Mesenteric fat pad (tissue), 1 donor: ENCODE results near the gene GABRR2. TPM values are rescaled to one million over a fixed set of nuclear protein-coding genes. Genes with fewer than 3 reads are reported as not detected.

ENCODE experiments used
- DNase-seq: peaks from one replicate; pipeline ENCODE4 v3.0.0-alpha.2; 2020; ENCODE audit warnings: low spot score
- long read RNA-seq: library from polyadenylated mRNA; unstranded; transcript quantifications from one replicate; pipeline ENCODE4 v2.0.0, GENCODE V29; 2020
- total RNA-seq: library from RNA; stranded (reverse); fragmentation: NEBNext Ultra II Directional; extraction: Animal tissue kit (Norgen Biotek cat#: 25700); gene quantifications from one replicate; pipeline ENCODE4 v1.2.1, GENCODE V29; 2021
- donor health status: DM: yes; HTN: yes; CAD: no.

The GABRR2 gene
- total RNA-seq = 2.2 TPM
- long read RNA-seq = 0 reads

GRCh38 chr6:89315249-89315885, at the start of gene GABRR2:
GABRR2 (minus strand) TSS chr6:89315299; CDS start chr6:89315165, 134 bp downstream.
- DNase-seq = no peak

GRCh38 chr6:89364586-89364985, 49.5 kb upstream of the GABRR2 start:
- DNase-seq = no peak

GRCh38 chr6:89361171-89361570, 46.1 kb upstream of the GABRR2 start:
- DNase-seq = no peak

GRCh38 chr6:89360415-89360999, 45.4 kb upstream of the GABRR2 start:
- no peak for DNase-seq

DNA sequence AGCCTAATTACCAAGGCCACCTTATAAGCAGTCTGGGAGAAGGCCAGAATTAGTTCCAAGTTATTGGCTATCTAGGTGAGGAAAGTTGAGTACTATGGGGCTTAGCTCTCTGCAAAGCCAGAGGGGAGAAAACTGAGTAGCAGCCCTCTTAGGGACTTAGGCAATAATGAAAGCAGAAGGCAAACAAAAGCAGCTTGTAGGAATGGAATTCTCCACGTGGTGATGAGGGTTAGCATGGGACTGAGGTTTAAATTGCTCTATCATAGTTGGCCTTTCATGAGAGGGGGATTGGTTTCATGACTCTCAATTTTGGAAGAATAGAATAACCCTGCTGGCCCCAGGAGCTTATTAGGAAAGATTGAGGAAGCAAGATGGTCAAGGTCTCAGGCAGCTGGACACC, 44.5 kb upstream of the GABRR2 start:
- DNase-seq = no peak

DNA sequence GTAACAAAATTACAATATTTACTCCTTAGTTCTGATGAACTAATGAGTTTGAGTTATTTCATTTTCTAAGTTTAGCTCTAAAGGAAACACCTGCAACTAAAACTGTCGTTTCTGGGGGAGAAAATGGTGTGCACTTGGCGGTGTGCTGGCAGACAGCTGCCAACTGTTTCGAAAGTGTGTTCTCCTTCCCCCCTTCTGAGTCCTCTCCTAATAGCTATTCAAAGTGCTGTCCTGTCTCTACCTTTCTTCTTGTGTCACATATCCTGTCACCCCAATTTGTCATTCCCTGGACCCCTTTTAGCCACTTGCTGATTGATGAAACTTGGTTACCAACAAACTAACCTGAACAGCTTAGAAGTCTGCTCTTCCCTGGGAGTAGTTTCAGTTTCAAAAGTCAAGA, 42.3 kb upstream of the GABRR2 start:
- DNase-seq = no peak

DNA sequence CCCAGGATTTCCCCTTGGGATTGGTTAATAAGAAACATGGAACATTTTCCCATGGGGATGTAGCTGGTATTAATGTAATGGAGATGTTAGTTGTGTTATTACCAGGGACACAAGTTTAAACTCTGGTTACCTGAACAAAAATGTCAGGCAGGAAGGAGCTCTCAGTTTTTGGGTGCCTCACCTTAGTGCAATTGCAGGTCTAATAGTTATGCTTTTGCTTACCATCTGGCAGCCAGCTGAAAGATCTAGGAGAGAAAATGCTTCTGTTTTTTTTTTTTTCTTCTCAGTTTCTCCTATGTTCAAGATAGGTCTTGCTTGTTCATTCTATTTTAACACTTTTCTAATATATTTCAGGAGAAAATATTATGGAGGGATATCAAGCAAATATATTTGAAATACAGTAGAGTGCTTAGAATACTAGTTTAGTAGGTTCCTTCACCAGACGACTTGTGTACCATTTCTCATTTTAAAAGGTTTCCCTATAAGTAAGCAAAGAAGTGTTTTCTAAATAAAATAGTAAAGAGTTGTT, 41.6 kb upstream of the GABRR2 start:
- DNase-seq = no peak

DNA sequence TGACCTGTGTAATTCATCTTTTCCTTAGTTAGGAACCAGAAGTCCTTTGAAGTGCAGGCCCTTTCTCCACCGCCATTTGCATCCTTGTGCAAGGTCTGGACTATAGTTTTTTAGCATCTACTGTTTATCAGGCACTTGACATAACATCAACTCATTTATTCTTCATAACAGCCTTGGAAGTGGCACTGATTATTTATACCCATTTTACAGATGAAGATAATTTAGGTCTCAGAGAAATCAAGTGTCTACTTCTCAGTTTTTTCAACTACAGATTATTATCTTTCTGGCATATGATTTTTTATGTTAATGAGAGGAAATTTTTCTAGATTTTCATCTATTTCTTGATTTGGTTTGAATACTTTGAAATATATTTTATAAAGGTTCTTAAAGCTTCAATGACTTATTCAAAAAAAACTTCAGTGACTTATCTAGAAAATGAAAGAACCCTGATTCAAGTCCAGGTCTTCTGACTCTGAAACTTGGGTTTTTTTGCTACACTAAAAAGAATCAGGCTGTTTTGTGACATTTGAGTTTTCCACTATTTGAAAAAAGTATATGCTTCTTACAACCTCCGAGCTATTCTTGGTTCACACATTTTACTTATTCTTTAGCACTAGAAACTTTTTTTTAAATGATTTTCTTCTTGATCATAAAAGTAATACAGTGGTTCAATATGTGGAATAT, 40.6 kb upstream of the GABRR2 start:
- no peak for DNase-seq

DNA sequence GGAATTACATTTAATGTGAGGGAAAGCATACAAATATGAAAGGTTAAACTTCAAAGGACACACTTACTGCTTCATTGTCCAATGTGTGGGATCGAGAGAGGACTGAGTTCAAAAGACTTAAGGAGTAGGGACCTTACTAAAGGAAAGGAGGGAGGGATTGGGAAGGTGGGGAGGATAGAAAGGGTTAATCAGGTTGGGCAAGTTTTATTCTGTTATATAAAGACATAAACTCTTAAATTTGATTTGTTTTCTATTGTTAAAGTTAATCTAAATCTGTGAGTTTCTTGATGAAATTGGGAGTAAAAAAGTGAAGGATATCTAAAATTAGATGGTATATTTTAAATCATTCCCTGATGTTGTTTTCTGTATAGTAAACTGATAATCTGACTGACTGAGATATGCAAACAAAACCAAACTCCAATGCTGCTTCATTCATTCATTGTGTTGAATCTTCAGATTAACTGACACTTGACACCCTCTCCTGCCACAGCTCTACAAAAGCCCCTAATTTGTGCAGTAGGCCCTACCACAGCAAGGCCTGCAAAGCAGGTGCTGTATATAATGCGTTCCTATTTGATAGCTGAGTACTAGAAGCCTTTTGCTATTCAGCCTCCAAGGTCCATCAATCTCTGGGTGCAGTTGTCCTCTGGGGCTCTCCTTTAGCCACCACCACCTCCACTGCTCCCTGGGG, 38.7 kb upstream of the GABRR2 start:
- no peak for DNase-seq

DNA sequence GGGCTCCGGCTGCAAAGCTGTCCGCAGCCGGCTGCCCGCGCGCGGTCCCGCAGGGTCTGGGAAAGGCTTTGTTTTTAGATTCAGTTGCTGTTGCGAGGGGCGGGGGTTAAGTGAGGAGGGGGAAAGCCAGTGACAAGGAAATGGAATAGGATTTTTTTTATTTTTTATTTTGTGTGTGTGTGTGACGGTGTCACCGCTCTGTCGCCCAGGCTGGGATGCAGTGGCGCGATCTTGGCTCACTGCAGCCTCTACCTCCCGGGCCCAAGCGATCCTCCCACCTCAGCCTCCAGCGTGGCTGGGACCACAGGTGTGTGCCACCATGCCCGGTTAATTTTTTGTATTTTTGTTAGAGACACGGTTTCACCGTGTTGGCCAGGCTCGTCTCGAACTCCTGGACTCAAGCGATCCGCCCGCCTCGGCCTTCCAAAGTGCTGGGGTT, 38.0 kb upstream of the GABRR2 start:
- DNase-seq = no peak

- peak; percentile 99 for DNase-seq
Measured at GRCh38 chr6:89352278-89353117, 37.4 kb upstream of the GABRR2 start, which contains the start of gene UBE2J1. UBE2J1 (minus strand) TSS chr6:89352722; CDS start chr6:89352569, 153 bp downstream.

- DNase-seq = no peak
Measured at GRCh38 chr6:89351671-89352277, 36.7 kb upstream of the GABRR2 start.

DNA sequence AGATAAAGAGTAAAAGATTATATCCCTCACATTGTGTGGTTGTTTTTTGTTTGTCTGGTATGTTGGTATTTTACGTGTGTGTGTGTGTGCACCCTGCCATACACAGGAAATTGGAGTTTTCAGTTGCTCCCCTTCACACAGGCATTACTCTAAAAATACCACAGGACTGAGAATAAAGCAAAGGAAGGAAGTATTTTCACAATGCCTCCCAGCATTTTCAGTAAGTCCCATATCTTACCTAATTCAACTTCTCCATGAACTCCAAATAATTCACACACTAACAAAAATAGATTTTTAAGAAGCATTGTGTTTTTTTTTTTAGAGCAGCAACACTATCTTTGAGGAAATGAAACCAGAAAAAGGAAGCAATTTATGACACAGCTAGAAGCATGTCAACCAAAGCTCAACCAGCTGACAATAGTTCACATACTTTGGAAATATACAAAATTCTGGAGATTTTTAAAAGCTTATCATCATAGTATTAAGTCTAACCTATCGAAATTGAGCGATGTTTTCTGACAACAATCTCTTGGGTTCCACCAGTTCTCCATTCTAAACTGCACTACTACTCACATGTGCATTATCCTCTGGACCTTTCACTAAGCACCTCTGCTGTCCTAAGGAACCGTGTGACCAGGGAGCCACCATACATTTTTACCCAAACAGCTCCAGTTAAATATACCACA, 35.3 kb upstream of the GABRR2 start:
- DNase-seq = no peak

GRCh38 chr6:89348372-89348771, 33.3 kb upstream of the GABRR2 start:
- DNase-seq = no peak

DNA sequence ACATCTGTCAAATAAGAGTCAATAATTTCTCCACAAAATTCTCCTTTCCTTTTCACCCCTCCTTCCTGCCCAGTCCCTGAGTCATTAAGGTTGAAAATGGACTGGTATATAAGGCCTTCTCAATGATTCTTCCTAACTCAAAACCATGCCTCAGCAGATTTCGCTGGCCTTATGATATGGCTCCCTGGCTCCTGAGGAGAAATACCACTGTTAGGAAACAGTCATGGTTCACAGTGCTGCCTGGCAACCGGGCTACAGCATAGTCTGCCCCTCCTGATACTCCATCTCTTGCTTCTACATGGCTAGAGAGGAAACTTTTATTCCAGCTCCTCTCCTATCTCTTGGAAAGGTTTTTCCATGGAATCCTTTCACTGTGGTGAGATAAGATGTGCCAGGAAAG, 32.7 kb upstream of the GABRR2 start:
- no peak for DNase-seq

DNA sequence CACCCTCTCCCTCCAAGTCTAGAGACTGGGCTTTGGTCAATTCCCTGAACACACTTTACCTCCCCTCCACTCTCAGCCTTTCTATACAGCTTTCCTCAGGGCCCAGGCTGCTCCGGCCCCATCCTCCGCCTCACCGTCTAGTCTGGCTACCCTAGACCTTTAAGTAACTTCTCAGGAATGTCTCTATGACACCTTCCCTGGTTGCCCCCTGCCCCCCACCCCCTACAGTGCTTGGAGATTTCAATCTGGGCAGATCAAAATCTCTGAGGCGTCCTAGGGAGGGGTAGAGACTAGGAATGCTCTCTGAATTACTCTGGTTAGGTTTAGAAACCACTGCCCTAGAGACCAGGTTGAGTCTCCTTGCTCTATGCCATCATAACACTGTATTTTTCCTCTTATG, 31.3 kb upstream of the GABRR2 start:
- DNase-seq = no peak

DNA sequence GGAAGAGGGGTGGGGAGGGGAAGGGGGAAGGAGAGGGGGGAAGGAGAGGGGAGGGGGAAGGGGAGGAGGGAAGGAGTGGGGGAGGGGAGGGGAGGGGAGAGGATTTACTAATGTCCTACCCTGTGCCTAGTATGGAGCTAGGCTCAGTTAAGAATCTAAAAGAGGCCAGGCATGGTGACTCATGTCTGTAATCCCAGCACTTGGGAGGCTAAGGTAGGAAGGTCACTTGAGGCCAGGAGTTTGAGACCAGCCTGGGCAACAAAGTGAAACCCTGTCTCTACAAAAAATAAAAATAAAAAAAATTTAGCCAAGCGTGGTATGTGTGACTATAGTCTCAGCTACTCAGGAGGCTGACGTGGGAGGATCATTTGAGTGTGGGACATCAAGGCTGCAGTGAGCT, 24.5 kb upstream of the GABRR2 start:
- DNase-seq = no peak

- DNase-seq = no peak
Measured at GRCh38 chr6:89335164-89335563, 20.1 kb upstream of the GABRR2 start.

DNA sequence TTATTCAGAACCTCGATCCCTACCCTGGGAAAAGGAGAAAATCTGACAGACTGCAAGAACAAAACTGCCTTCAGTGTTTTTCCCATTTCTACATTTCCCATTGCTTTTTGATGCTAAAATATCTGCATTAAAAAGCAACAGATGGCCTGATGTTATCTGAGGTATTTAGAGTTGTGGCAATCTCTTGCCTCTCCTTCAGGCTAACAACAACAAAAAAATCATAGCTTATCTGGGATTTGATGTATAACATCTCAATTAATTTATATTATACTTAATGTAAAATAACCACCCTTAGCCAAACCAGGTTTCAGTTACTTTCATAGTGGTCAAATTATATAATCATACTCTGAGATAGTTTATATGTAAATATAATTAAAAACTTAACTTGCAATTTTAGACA, 15.8 kb upstream of the GABRR2 start:
- DNase-seq = no peak

DNA sequence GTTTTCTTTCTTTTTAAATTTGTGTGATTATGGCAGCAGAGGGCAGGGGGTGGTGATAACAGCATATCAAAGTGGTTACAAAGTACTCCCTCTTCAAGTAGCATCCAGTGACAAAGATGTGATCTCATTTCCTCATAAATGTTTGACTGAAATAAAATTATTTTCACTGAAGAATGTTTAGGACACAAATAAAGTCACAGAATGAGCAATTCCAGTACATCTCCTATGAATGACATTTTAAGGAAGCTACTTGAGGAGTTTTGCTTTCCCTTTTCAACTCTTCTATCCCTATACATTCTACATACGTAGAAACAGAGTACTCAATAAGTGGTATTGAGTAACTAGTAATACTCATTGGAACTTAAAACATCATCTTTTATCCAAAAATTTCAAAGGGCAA, 13.9 kb upstream of the GABRR2 start:
- no peak for DNase-seq
